PC-3 (cell line): Measurements from ENCODE around the gene ADGRG3.

Experiments used
- CTCF ChIP-seq: fragments of 300-600 bp; sonication (generic); conservative IDR thresholded peaks from 2 replicates; pipeline ENCODE4 v1.5.1; 2017; ENCODE audit warnings: antibody characterized with exemption, low read depth, mild to moderate bottlenecking, low read length
- EZH2 ChIP-seq: fragments of 300-600 bp; sonication (generic); IDR thresholded peaks from one replicate; pipeline ENCODE4 v1.6.1; 2017; ENCODE audit warnings: antibody characterized with exemption, mild to moderate bottlenecking, low read length; ENCODE audit not compliant: unreplicated experiment
- EZH2phosphoT487 ChIP-seq: fragments of 300-600 bp; sonication (generic); IDR thresholded peaks from 2 replicates; pipeline ENCODE4 v1.6.1; 2018; ENCODE audit warnings: mild to moderate bottlenecking, antibody characterized with exemption, low read length, borderline replicate concordance

DNA sequence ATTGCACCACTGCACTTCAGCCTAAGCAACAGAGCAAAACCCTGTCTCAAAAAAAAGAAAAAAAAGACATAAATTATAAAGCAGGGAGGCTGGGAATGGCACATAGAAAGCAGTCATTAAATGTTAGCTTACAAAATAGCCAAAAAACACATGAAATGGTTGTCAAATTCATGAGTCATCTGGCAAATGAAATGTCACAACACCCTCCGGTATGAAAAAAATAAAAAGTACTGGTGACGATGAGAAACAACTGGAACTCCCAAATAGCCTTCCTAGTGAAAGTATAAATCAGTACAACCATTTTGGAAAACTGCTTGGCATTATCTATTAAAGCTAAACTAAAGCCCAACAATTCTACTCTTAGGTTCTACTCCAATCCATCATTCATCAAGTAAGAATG lies 63.9 kb downstream of the ADGRG3 start:
- TF ChIP-seq CTCF (no peak), EZH2 (no peak), EZH2phosphoT487 (no peak)
